SK-N-SH treated with all-trans-retinoic acid at 6 μM for 48 hours (cell line): Measurements from ENCODE around the gene CAST.

Experiments used
- CREB5 ChIP-seq: fragments of 250-450 bp; sonication (Bioruptor Pico); IDR thresholded peaks from 2 replicates; pipeline ENCODE4 v1.5.1; 2020; ENCODE audit warnings: low read depth, mild to moderate bottlenecking, moderate library complexity
- CSDC2 ChIP-seq: fragments of 250-450 bp; sonication (Bioruptor Pico); IDR thresholded peaks from 2 replicates; pipeline ENCODE4 v1.5.0; 2020; ENCODE audit warnings: mild to moderate bottlenecking, moderate library complexity
- ESRRG ChIP-seq: fragments of 250-450 bp; sonication (Bioruptor Pico); IDR thresholded peaks from 2 replicates; pipeline ENCODE4 v1.6.1; 2021; ENCODE audit warnings: mild to moderate bottlenecking
- PATZ1 ChIP-seq: fragments of 250-450 bp; sonication (Bioruptor Pico); IDR thresholded peaks from 2 replicates; pipeline ENCODE4 v1.8.0; 2020; ENCODE audit warnings: mild to moderate bottlenecking, moderate library complexity, borderline replicate concordance
- RARB ChIP-seq: fragments of 250-450 bp; sonication (Bioruptor Pico); IDR thresholded peaks from 2 replicates; pipeline ENCODE4 v1.8.0; 2021; ENCODE audit warnings: mild to moderate bottlenecking, moderate library complexity
- TOX ChIP-seq: fragments of 250-450 bp; sonication (Bioruptor Pico); IDR thresholded peaks from 2 replicates; pipeline ENCODE4 v1.8.0; 2021; ENCODE audit warnings: mild to moderate bottlenecking, moderate library complexity, borderline replicate concordance
- ZC3H10 ChIP-seq: fragments of 250-450 bp; sonication (Bioruptor Pico); IDR thresholded peaks from 2 replicates; pipeline ENCODE4 v1.5.1; 2021; ENCODE audit warnings: mild to moderate bottlenecking, moderate library complexity

- no peak for TF ChIP-seq CSDC2
- no peak for TF ChIP-seq ZC3H10 (CRISPR knock-in tag)
- TF ChIP-seq RARB = no peak
- TF ChIP-seq PATZ1 (CRISPR knock-in tag) = no peak
- TF ChIP-seq ESRRG (CRISPR knock-in tag) = no peak
- no peak for TF ChIP-seq TOX (CRISPR knock-in tag)
- no peak for TF ChIP-seq CREB5 (CRISPR knock-in tag)
These were observed 96.4 kb downstream of the CAST start for GRCh38 chr5:96758621-96759020.
